Measurements from ENCODE around the gene MAML1.

GRCh38 chr5:179814090-179814489 is 81.5 kb downstream of the MAML1 start:
- TF ChIP-seq, protein P1, sequence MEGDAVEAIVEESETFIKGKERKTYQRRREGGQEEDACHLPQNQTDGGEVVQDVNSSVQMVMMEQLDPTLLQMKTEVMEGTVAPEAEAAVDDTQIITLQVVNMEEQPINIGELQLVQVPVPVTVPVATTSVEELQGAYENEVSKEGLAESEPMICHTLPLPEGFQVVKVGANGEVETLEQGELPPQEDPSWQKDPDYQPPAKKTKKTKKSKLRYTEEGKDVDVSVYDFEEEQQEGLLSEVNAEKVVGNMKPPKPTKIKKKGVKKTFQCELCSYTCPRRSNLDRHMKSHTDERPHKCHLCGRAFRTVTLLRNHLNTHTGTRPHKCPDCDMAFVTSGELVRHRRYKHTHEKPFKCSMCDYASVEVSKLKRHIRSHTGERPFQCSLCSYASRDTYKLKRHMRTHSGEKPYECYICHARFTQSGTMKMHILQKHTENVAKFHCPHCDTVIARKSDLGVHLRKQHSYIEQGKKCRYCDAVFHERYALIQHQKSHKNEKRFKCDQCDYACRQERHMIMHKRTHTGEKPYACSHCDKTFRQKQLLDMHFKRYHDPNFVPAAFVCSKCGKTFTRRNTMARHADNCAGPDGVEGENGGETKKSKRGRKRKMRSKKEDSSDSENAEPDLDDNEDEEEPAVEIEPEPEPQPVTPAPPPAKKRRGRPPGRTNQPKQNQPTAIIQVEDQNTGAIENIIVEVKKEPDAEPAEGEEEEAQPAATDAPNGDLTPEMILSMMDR (IDR thresholded peaks at IDR 0.05; ENCODE audit: poor library complexity, severe bottlenecking): no peak
- TF ChIP-seq, protein P2, sequence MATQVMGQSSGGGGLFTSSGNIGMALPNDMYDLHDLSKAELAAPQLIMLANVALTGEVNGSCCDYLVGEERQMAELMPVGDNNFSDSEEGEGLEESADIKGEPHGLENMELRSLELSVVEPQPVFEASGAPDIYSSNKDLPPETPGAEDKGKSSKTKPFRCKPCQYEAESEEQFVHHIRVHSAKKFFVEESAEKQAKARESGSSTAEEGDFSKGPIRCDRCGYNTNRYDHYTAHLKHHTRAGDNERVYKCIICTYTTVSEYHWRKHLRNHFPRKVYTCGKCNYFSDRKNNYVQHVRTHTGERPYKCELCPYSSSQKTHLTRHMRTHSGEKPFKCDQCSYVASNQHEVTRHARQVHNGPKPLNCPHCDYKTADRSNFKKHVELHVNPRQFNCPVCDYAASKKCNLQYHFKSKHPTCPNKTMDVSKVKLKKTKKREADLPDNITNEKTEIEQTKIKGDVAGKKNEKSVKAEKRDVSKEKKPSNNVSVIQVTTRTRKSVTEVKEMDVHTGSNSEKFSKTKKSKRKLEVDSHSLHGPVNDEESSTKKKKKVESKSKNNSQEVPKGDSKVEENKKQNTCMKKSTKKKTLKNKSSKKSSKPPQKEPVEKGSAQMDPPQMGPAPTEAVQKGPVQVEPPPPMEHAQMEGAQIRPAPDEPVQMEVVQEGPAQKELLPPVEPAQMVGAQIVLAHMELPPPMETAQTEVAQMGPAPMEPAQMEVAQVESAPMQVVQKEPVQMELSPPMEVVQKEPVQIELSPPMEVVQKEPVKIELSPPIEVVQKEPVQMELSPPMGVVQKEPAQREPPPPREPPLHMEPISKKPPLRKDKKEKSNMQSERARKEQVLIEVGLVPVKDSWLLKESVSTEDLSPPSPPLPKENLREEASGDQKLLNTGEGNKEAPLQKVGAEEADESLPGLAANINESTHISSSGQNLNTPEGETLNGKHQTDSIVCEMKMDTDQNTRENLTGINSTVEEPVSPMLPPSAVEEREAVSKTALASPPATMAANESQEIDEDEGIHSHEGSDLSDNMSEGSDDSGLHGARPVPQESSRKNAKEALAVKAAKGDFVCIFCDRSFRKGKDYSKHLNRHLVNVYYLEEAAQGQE (IDR thresholded peaks at IDR 0.05; ENCODE audit: borderline replicate concordance): no peak
- TF ChIP-seq EZH2 (IDR thresholded peaks at IDR 0.05; ENCODE audit: borderline replicate concordance, insufficient read depth, low read length, poor library complexity, severe bottlenecking): no peak
- TF ChIP-seq SMC3 (conservative IDR thresholded peaks at IDR 0.05; ENCODE audit: poor library complexity): no peak
- no peak for TF ChIP-seq POLR2AphosphoS5 (IDR thresholded peaks at IDR 0.05)
- TF ChIP-seq TAF1 (IDR thresholded peaks at IDR 0.05; ENCODE audit: low read depth): no peak
- no peak for TF ChIP-seq EP300 (conservative IDR thresholded peaks at IDR 0.05; ENCODE audit: poor library complexity, severe bottlenecking)
- TF ChIP-seq RAD21 (conservative IDR thresholded peaks at IDR 0.05): no peak

Data from neural cell (in vitro differentiated cells).